PFSK-1 (cell line): ENCODE results near the gene FBN1.

Experiments used
- FOXP2 ChIP-seq: optimal IDR thresholded peaks from 2 replicates; pipeline ENCODE3; 2011; ENCODE audit warnings: borderline replicate concordance, control low read depth, inconsistent platforms; ENCODE audit not compliant: insufficient read depth; ENCODE audit errors: extremely low read length, extremely low read depth
- POLR2AphosphoS5 ChIP-seq: IDR thresholded peaks from 2 replicates; pipeline ENCODE4 v1.6.1; 2012; ENCODE audit warnings: low read depth, mild to moderate bottlenecking, control low read depth, low read length, moderate library complexity
- SIN3A ChIP-seq: IDR thresholded peaks from 2 replicates; pipeline ENCODE4 v1.6.1; 2012; ENCODE audit warnings: mild to moderate bottlenecking, low read length, moderate library complexity, borderline replicate concordance; ENCODE audit not compliant: insufficient read depth

DNA sequence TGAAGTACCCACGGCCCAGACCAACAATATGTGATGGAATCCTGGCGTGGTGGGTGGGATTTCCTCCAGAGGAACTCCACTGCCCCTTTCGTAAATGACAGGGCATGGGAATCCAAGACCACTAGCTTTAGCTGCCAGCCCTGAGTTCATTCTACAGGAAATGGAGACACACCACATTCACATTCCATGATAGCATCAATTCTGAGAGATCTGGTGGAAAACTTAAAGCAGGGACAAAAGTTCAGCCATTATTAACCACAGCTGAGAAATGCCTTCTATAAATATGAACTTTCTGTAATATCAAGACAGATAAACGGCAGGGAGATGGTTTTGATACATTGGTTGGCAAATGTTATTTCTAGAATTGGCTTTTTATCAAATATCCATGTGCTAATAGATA lies 98.2 kb downstream of the FBN1 start:
- TF ChIP-seq POLR2AphosphoS5: no peak
- TF ChIP-seq FOXP2: no peak
- no peak for TF ChIP-seq SIN3A
